GM18951 (cell line): ENCODE measurements around the gene GMDS.

Experiments used
- POLR2A ChIP-seq: IDR thresholded peaks from 4 replicates; pipeline ENCODE4 v1.6.1; 2011; ENCODE audit warnings: mild to moderate bottlenecking; ENCODE audit not compliant: insufficient read length, insufficient read depth; ENCODE audit errors: extremely low read depth
- in situ Hi-C: fragments of 300-500 bp; cut with MboI; formaldehyde crosslinking; loops from one replicate; pipeline ENCODE4 v1.12.0; 2022; ENCODE audit warnings: low sequenced_read_pairs, mixed read lengths, inconsistent platforms; ENCODE audit not compliant: unreplicated experiment

GMDS gene

GRCh38 chr6:1608222-1609040 lies 637.0 kb downstream of the GMDS start:
- no peak for TF ChIP-seq POLR2A
- in situ Hi-C loops, result loop anchor here (10.0 to 25.0 kb wide), 2 partner anchors 496 to 579 kb away; no protein-coding TSS in a partner anchor

- no peak for TF ChIP-seq POLR2A
- in situ Hi-C loops, result loop anchor here (10.0 to 25.0 kb wide), 2 partner anchors 497 to 580 kb away; no protein-coding TSS in a partner anchor
Observed at GRCh38 chr6:1607516-1608221, 637.7 kb downstream of the GMDS start.

DNA sequence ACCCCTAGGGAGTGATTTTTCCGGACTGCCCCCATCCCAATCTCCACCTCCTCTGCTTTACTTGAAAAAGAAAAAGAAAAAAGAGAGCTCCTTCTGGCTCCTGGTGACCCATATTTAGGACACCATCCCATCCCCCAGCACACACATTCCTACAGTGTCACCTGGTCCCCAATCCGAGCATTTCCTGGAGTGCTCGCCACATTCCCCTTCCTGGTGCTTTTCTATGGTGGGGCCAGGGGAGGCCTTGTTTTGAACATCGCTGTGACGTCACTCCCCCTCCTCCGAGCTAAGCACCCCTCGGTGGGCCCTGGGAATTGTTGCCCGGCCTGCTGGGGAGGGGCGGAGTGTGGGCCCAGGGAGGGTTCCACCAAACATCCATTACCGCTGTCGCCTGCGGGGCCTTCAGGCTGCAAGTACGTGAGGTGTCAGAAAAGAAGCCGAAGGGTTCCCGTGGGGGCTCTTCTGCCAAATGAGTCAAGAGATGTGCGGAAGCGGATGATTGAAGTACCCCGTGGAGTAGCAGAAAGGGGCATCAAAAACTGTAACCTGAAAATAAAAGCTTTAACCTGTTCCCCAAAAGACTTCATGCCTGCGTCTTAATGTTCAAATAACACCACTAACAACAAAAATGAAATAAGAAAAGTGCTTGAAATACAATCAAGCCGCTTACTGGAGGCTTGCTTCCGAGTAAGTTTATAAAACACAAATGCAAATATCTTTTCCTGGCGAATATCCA lies 638.5 kb downstream of the GMDS start:
- no peak for TF ChIP-seq POLR2A
- in situ Hi-C loops, result loop anchor here (10.0 to 25.0 kb wide), 2 partner anchors 498 to 580 kb away; no protein-coding TSS in a partner anchor

- in situ Hi-C loops, result loop anchor here (10.0 to 25.0 kb wide), 2 partner anchors 499 to 581 kb away; no protein-coding TSS in a partner anchor
Observed at GRCh38 chr6:1605893-1606779, 639.3 kb downstream of the GMDS start.

DNA sequence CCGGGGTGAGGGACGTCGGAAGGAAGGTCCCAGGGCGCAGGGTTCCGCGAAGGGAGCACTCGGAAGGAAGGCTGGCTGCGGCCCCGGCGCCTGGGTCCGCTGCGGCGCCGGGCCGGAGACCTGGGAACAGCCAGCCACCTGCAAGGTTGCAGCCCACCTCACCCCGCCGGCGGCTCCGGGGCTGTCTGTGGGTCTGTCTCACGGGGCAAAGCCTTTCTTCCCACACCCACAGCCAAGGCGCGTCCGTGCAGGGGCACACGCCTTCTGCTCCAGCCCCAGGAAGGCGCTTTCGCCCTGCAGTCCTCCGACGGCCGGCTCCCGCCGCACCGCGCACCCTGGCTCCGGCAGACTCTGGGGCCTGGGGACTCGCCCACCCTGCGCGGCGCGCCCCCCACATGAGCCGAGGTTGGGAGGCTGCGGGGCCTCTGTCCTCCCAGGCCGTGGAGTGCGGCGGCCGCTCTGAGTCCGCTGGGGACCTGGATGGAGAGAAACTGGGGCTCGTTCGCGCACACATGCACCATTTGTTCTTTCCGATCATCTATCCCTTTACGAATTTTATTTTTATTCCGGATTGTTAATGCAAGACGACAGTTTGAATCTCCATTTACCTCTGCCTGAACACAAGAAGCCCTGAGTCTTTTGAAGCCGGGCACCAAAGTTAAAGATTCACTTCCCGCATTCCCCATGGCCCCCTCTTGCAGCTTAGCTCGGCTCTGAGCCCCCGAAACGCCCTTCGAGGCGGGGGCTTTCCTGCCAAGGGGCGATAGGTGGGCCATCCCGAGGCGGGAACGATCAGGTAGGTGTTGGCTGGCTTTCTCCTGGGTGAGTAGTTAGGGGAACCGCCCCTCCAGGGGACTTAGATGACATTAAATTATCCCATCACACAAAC lies 640.2 kb downstream of the GMDS start:
- in situ Hi-C loops, result loop anchor here (10.0 to 25.0 kb wide), 2 partner anchors 500 to 582 kb away; no protein-coding TSS in a partner anchor

More at GRCh38 chr6:1605893-1606779, 639.3 kb downstream of the GMDS start:
- no peak for TF ChIP-seq POLR2A

DNA sequence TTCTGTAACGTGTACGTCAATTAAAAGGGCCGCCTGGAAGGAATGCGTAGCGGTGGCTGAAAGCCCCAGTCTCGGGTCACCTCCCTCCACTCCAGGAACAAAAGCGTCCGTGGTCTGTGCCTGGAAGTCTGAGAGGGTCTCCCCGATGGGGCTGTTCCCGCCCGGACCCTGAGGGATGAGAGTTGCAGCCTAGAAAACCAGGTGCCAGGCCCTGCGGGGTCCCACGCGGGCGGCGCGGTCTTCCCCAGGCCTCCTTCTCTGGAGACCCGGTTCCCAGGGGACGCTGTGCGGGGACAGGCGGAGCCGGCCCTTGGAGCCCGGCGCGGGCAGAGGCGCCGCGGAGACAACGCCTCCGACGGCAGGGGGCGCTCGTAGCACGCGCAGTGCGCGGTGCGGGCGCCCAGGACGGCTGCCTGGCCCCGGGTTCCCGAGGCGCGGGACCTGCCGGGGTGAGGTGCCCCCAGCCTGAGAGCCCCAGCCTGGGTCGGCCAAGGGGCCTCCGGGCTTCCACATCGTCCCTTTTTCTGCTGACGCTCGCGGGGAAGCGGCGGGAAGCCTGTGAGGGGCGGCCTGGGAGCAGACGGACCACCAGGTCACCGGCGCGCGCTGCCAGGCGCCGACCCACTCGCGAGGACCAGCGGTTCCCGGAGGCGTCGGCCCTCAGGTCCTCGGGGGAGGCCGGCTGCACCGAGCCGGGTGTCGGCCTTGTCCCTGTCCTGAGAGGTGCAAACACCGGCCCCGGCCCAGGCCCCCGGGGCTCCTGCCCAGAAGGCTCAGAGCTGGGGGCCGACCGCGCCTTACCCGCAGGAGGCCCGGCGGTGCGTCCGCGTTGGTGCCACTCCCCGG lies 641.0 kb downstream of the GMDS start:
- no peak for TF ChIP-seq POLR2A
- in situ Hi-C loops, result loop anchor here (10.0 to 25.0 kb wide), 2 partner anchors 500 to 583 kb away; no protein-coding TSS in a partner anchor

More for the DNA sequence above, 640.2 kb downstream of the GMDS start:
- no peak for TF ChIP-seq POLR2A

GRCh38 chr6:1603708-1604107 lies 641.7 kb downstream of the GMDS start:
- no peak for TF ChIP-seq POLR2A
- in situ Hi-C loops, result loop anchor here (10.0 to 25.0 kb wide), 2 partner anchors 501 to 584 kb away; no protein-coding TSS in a partner anchor

DNA sequence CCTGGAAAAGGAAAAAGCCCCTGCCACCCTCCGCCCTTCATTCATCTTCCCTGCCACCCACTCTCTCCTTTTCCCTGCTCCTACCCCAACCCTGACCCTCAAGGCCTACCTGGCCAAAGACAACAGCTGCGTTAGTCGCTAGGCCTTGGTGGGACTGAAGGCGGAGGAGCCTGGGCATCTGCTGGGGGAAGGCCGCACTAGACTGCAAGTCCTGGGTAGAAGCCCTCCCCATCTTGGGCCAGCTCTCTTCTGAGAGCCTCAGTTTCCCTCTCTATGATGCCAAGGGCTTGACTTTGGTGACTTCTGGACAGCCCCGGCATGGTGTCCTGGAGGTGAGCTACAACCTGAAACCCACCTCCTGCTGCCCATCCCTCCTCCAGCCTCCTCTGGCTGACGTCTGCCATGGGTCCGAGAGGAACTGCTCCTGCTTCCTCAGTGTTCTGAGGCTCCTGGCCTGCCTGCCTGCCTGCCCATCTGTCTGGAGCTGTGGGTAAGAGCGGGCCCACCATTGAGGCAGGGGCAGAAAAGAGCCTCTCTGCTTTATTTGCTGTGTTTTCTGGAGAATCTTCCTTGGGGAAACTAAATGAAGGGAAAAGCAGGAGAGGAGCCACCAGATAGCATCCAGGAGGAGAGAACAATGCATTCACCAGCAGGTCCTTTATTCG lies 643.2 kb downstream of the GMDS start:
- TF ChIP-seq POLR2A, result no peak
- in situ Hi-C loops, result loop anchor here (10.0 to 25.0 kb wide), 2 partner anchors 503 to 585 kb away; no protein-coding TSS in a partner anchor

GRCh38 chr6:1601158-1602048 lies 644.0 kb downstream of the GMDS start:
- in situ Hi-C loops, result loop anchor here (10.0 to 25.0 kb wide), 2 partner anchors 503 to 586 kb away; no protein-coding TSS in a partner anchor
- no peak for TF ChIP-seq POLR2A
